Measurements from ENCODE around the gene BCL2.

The BCL2 gene

GRCh38 chr18:63342206-63342605, 22.6 kb upstream of the BCL2 start:
- no peak for DNase-seq (ENCODE audit: extremely low read depth, low read depth)
- TF ChIP-seq CTCF (IDR thresholded peaks at IDR 0.05; ENCODE audit: low read depth, low read length), result peak; percentile 46

- DNase-seq (ENCODE audit: extremely low read depth, low read depth), result peak; percentile 7
- peak; percentile 57 for TF ChIP-seq CTCF (IDR thresholded peaks at IDR 0.05; ENCODE audit: low read depth, low read length)
Measured at GRCh38 chr18:63339920-63340484, 20.4 kb upstream of the BCL2 start.

- peak; percentile 69 for DNase-seq (ENCODE audit: extremely low read depth, low read depth)
- TF ChIP-seq CTCF (IDR thresholded peaks at IDR 0.05; ENCODE audit: low read depth, low read length), result no peak
Measured at GRCh38 chr18:63336366-63337099, 17.0 kb upstream of the BCL2 start.

GRCh38 chr18:63331105-63331504, 11.5 kb upstream of the BCL2 start:
- DNase-seq (ENCODE audit: extremely low read depth, low read depth), result no peak
- TF ChIP-seq CTCF (IDR thresholded peaks at IDR 0.05; ENCODE audit: low read depth, low read length), result no peak

GRCh38 chr18:63329431-63330145, 10.0 kb upstream of the BCL2 start:
- DNase-seq (ENCODE audit: extremely low read depth, low read depth), result no peak

GRCh38 chr18:63326011-63326410, 6.4 kb upstream of the BCL2 start:
- no peak for TF ChIP-seq CTCF (IDR thresholded peaks at IDR 0.05; ENCODE audit: low read depth, low read length)
- no peak for DNase-seq (ENCODE audit: extremely low read depth, low read depth)

More at GRCh38 chr18:63329431-63330145, 10.0 kb upstream of the BCL2 start:
- no peak for TF ChIP-seq CTCF (IDR thresholded peaks at IDR 0.05; ENCODE audit: low read depth, low read length)
